ENCODE data around the gene HPGD.

DNA sequence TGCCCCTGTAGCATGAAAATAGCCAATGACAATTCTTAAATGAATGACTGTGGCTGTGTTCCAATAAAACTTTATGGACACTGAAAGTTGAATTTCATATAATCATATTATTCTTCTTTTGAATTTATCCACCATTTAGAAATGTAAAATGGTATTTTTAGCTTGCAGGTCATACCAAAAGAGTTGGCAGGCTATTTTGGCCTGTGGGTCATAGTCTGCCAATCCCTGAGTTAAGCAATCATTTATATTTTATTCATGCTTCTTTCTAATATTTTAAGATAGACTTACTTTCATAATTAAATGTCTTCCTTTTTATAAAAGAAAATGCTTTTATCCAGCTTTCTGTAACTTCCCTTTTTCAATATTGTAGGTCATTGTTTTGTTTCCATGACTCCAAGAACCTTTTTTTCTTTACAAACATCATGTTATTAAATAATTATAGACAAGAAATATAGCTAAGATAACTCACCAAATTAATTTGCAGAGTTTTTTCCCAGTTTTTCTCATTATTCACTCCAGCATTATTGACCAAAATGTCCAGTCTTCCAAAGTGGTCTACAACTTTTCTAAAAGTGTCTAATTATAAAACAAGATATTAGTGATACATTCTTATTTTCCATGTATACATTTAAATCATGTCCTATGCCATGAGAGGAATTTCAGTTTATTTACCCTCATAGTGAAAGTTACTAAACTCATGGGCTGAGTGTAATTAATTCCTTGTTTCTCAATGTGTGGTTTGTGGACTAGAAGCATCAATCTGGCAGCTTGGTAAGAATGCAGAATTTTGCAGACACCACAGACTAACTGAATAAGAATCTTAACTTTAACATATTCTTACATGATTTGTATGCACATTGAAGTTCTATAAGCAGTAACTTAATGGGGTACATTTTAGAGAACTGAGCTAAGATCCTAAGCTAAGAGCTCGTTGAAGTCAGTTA, 4.5 kb downstream of the HPGD start:
- no peak for TF ChIP-seq POLR2A (IDR thresholded peaks at IDR 0.05)
- TF ChIP-seq, protein P1, sequence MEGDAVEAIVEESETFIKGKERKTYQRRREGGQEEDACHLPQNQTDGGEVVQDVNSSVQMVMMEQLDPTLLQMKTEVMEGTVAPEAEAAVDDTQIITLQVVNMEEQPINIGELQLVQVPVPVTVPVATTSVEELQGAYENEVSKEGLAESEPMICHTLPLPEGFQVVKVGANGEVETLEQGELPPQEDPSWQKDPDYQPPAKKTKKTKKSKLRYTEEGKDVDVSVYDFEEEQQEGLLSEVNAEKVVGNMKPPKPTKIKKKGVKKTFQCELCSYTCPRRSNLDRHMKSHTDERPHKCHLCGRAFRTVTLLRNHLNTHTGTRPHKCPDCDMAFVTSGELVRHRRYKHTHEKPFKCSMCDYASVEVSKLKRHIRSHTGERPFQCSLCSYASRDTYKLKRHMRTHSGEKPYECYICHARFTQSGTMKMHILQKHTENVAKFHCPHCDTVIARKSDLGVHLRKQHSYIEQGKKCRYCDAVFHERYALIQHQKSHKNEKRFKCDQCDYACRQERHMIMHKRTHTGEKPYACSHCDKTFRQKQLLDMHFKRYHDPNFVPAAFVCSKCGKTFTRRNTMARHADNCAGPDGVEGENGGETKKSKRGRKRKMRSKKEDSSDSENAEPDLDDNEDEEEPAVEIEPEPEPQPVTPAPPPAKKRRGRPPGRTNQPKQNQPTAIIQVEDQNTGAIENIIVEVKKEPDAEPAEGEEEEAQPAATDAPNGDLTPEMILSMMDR (IDR thresholded peaks at IDR 0.05), result no peak
